ENCODE results near the gene FOXI2.

Gene FOXI2

GRCh38 chr10:127744956-127745355 lies 8.0 kb downstream of the FOXI2 start:
- no peak for DNase-seq

GRCh38 chr10:127745861-127746260 lies 8.9 kb downstream of the FOXI2 start:
- DNase-seq: no peak

DNA sequence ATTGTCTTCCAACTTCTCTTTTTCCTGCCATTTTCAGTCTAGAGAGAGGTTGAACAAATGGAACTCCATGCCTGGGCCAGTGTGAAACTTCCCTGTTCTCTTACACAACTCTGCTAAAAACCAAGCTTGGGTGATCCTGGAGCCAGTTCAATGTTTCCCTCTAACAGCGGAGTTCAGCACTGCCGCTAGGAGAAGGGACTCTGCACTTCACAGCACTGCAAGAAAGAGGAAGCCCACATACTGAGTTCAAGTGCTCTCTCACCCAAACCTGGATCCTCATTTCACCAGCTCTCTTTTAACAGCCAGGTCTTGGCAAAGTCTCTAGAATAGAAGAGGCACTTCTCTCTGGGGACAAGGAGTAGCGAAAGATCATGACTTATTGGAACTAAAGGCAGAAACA lies 18.8 kb downstream of the FOXI2 start:
- no peak for DNase-seq

DNA sequence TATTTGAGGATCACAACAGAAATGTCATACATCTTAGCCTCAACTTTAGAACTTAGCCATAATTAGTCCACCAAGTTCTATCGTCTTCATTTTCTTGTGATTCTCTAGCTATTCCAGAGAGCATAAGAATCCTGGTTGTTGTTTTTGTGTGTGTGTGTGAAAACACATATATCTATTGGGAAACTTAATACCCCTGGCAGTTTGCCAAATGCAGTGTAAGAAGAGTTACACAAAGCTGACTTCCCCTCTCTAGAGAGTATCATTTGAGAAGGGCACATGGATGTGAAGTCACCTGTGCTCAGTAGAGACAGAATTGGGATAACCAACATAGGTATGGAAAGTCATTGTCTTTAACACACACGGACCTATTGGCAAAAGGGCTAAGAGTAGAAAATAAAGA lies 19.3 kb downstream of the FOXI2 start:
- DNase-seq: no peak

DNA sequence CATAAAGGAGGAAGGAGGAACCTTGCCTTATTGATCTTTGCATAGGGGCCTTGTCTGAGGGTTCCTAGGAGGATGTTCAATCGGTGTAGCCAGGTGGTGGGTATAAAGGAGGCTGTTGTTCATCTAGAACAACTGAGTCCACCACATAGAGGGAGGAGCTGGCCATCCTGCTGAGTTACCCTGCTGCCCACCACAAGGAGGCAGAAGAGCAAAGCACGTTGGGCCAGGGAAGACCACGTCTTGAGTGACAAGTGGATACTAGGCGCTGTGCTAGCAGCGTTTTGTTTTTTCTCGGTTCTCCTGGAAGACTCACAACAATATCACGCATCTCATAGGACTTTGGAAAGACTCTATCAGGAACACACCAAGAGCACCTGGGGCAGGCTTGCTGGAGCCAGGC lies 20.0 kb downstream of the FOXI2 start:
- no peak for DNase-seq

DNA sequence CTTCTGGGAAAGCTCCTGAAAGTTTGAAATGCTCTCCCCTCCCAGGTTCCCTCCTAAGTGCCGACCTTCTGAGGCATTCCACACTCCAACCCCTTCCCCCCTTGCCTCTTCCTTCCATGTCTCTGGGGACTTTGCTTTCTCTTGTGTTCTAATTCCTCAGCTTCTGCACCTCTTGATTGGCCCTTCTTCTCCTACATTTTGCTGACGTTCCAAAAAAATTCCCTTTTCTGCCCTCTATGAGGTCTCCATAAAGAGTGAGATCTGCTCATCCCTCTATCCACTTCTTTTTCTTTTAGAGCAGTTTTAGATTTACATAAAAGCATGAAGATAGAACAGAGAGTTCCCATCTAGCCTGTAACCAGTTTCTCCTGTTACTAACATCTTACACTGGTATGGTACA lies 22.3 kb downstream of the FOXI2 start:
- DNase-seq: no peak

- DNase-seq: no peak
Observed at GRCh38 chr10:127762925-127763324, 25.9 kb downstream of the FOXI2 start.

GRCh38 chr10:127774766-127775559 lies 38.0 kb downstream of the FOXI2 start:
- no peak for DNase-seq

GRCh38 chr10:127776816-127777215 lies 39.8 kb downstream of the FOXI2 start:
- DNase-seq: no peak

DNA sequence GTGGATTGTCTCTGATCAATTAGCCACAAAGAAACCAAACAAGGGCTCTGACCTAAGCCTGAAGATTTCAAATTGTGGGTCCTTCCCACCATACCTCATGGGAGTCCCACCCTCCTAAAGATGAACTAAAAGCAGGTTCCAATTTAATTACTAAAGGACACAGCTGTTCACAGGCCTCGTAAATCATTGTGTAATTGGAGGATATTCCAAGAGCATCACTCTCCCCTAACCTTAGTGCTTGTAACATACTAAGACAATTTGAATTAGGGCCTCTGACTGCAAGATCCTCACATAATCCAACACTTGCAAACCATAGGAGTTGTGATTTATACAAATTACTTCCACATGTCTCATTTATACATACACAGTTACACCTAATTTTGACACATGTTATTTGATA lies 44.4 kb downstream of the FOXI2 start:
- no peak for DNase-seq

DNA sequence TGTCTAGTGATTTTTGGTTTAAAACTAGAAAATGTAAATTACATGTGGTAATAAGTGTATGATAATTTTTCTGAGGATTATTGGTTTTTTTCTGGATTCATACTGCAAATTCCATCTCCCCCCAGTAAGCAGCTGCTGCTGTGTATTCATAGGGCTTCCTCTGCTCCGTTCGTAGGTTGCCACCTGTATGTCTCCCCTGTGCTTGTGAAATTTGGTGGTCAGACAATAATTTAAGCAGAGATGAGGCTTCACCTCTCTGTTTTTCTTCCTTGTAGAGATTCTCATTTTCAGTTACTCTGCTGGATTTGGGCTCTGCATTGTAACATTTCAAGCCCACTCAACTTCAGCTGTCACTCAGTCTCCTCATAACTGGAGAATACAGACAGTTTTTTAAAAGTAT lies 50.9 kb downstream of the FOXI2 start:
- DNase-seq: no peak

DNA sequence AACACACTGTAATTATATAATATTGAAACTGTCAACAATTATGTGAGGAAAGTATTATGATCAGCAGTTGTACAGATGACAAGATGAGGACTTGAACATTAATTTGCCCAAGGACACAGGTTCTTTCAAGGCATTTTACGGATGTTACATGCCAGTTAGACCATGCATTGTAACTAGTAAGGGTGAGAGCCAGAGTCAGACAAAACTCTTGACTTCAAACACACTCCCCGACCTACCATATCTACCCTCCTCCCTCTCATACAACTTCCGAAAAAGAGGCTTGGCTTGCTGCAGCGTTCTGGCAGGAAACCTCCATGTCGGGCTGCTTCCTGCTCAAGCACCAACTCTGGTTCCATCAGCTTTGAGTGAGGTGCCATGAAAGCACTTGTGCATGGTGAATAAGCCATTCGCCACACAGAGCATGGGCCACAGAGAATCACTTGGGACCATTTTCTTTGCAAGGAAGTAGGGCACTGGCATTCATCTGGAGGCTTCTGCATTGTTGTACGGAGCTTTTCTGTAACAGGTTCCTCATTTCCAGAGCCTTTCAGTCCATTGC lies 53.2 kb downstream of the FOXI2 start:
- no peak for DNase-seq

All from NCI-H1436 (cell line).